ENCODE measurements around the gene SYNDIG1L.

- TF ChIP-seq POLR2A (IDR thresholded peaks at IDR 0.05; ENCODE audit: insufficient read depth in 1 of 2, low read depth in 2 of 2, low read length in 2 of 2) (no peak), JUN (CRISPR knock-in tag; IDR thresholded peaks at IDR 0.05) (no peak), CTCF (CRISPR knock-in tag; IDR thresholded peaks at IDR 0.05) (no peak), REST (IDR thresholded peaks at IDR 0.05; ENCODE audit: borderline replicate concordance in 1 of 2, low read depth in 1 of 2, low read length in 2 of 2) (no peak), ZBTB33 (CRISPR knock-in tag; IDR thresholded peaks at IDR 0.05) (no peak), TRAFD1 (CRISPR knock-in tag; IDR thresholded peaks at IDR 0.05; ENCODE audit: borderline replicate concordance) (no peak), CEBPB (IDR thresholded peaks at IDR 0.05; ENCODE audit: borderline replicate concordance, low read depth, low read length) (no peak), MAFK (conservative IDR thresholded peaks at IDR 0.05 in 1 of 2, IDR thresholded peaks at IDR 0.05 in 1 of 2; ENCODE audit: low read length in 2 of 2) (no peak), TBP (CRISPR knock-in tag; IDR thresholded peaks at IDR 0.05) (no peak), PHB2 (IDR thresholded peaks at IDR 0.05; ENCODE audit: partially characterized antibody) (no peak), RELA (CRISPR knock-in tag; IDR thresholded peaks at IDR 0.05) (no peak), ZNF17 (CRISPR knock-in tag; IDR thresholded peaks at IDR 0.05) (no peak)
Measured at GRCh38 chr14:74463697-74464096, 37.7 kb upstream of the SYNDIG1L start.
